OCI-LY7 (cell line): ENCODE data around the gene KDM4B.

Experiments
- EZH2phosphoT487 ChIP-seq: fragments of 200-600 bp; sonication (generic); IDR thresholded peaks from 2 replicates; pipeline ENCODE4 v1.6.1; 2018; ENCODE audit warnings: low read depth, borderline replicate concordance, mild to moderate bottlenecking, mixed run types, antibody characterized with exemption, low read length, moderate library complexity, mixed read lengths
- TF ChIP-seq, protein P1 (sequence below): fragments of 200-600 bp; sonication (generic); conservative IDR thresholded peaks from 2 replicates; pipeline ENCODE4 v1.5.1; 2014; ENCODE audit warnings: mild to moderate bottlenecking, antibody characterized with exemption, low read length, moderate library complexity, mixed read lengths

DNA sequence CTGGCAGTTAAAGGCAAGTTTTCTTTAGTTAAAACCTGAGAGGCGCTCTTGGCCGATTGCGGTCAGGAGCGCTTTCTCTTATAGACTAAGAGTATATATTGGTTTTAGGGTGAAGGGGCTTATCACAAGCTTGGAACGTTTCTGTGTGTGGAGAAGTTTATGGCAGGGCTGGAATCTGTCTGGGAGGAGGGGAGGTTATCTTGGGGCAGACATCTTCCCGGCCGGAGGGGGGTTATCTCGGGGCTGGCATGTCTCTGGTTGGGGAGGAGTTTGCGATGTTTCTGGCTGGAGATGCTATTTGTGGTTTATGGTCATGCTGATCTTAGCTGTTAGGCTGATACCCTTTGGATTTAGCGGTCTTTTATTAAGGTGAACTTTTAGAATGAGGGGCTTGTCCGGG, 18.3 kb downstream of the KDM4B start:
- TF ChIP-seq, protein P1, sequence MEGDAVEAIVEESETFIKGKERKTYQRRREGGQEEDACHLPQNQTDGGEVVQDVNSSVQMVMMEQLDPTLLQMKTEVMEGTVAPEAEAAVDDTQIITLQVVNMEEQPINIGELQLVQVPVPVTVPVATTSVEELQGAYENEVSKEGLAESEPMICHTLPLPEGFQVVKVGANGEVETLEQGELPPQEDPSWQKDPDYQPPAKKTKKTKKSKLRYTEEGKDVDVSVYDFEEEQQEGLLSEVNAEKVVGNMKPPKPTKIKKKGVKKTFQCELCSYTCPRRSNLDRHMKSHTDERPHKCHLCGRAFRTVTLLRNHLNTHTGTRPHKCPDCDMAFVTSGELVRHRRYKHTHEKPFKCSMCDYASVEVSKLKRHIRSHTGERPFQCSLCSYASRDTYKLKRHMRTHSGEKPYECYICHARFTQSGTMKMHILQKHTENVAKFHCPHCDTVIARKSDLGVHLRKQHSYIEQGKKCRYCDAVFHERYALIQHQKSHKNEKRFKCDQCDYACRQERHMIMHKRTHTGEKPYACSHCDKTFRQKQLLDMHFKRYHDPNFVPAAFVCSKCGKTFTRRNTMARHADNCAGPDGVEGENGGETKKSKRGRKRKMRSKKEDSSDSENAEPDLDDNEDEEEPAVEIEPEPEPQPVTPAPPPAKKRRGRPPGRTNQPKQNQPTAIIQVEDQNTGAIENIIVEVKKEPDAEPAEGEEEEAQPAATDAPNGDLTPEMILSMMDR = no peak
- no peak for TF ChIP-seq EZH2phosphoT487
